BJ (cell line): ENCODE measurements around the gene ARHGAP35. TPM values are rescaled to one million over a fixed set of nuclear protein-coding genes. Genes with fewer than 3 reads are reported as not detected.
A peak's percentile ranks its signal among the peaks of the same experiment; 100 is the strongest.
"Not testable (repeated sequence)": the region's sequence is repeated elsewhere in the genome, so short reads cannot be mapped to it uniquely, and the experiment has no call there.

ENCODE experiments used
- CTCF ChIA-PET: fragments of 350-600 bp; formaldehyde crosslinking; extraction: SDS; loops from one replicate; lab custom pipeline; 2021; ENCODE audit warnings: antibody characterized with exemption, inconsistent platforms; lab: Yijun Ruan, JAX
- POLR2A ChIA-PET: fragments of 300-600 bp; sonication (Branson Sonifier 250); formaldehyde crosslinking; extraction: SDS; loops from one replicate; lab custom pipeline; 2021; ENCODE audit warnings: antibody characterized with exemption; lab: Charles Lee
- DNase-seq: peaks from one replicate; pipeline ENCODE4 v3.0.0-alpha.2; 2011; ENCODE audit warnings: low read depth
- H3K27me3 ChIP-seq: 2 replicates; pipeline ENCODE4 v1.6.0; 2011; ENCODE audit warnings: low read length; ENCODE audit not compliant: control insufficient read depth, insufficient read depth
- H3K36me3 ChIP-seq: 2 replicates; pipeline ENCODE4 v1.5.1; 2011; ENCODE audit warnings: low read length; ENCODE audit not compliant: control insufficient read depth, insufficient read depth
- H3K4me3 ChIP-seq: 2 replicates; pipeline ENCODE4 v1.5.1; 2011; ENCODE audit warnings: low read depth, mild to moderate bottlenecking, control low read depth, low read length
- CTCF ChIP-seq: IDR thresholded peaks from 2 replicates; pipeline ENCODE4 v1.5.1; 2011; ENCODE audit warnings: low read depth, mild to moderate bottlenecking, control low read depth, inconsistent platforms, low read length, moderate library complexity; ENCODE audit not compliant: insufficient read depth
- polyA plus RNA-seq: library from polyadenylated mRNA; depleted of rRNA; stranded (reverse); fragments of >200 nt; gene quantifications from 2 replicates; pipeline ENCODE4 v1.2.3, GENCODE V29; 2011

The ARHGAP35 gene
- polyA plus RNA-seq, 1 experiment, result 36.8 TPM

- no peak for DNase-seq
- CTCF ChIA-PET, result interaction anchor here (0.7 to 8.9 kb wide), 5 partner anchors 40 to 207 kb away, joined by 3 to 108 read pairs (median 3); partner anchors contain the start of gene SLC1A5
Measured at GRCh38 chr19:46863818-46864629, 3.2 kb downstream of the ARHGAP35 start.

GRCh38 chr19:46866407-46867136, 5.8 kb downstream of the ARHGAP35 start:
- Histone ChIP-seq H3K4me3 (no peak overlapping the region), H3K36me3 (no peaks in the 10 kb centered on the region; the same call in 1 of the 2 replicates), H3K27me3 (no peaks in the 10 kb centered on the region)
- no peak for DNase-seq
- POLR2A ChIA-PET, result interaction anchor here (0.6 kb wide), 1 partner anchor 72 kb away, joined by 3 read pairs; no protein-coding TSS in a partner anchor
- CTCF ChIA-PET, result interaction anchor here (0.5 kb wide), 1 partner anchor 11 kb away, joined by 3 read pairs; no protein-coding TSS in a partner anchor
- TF ChIP-seq CTCF, result no peak

More at GRCh38 chr19:46863818-46864629, 3.2 kb downstream of the ARHGAP35 start:
- no peaks in the 10 kb centered on the region; the same call in 1 of the 2 replicates for H3K36me3 ChIP-seq
- POLR2A ChIA-PET, result no interaction called here
- H3K27me3 ChIP-seq, result no peaks in the 10 kb centered on the region
- TF ChIP-seq CTCF, result no peak
- H3K4me3 ChIP-seq, result peak overlapping the region; percentile 86

GRCh38 chr19:46867170-46867569, 6.4 kb downstream of the ARHGAP35 start:
- Histone ChIP-seq H3K36me3 (no peaks in the 10 kb centered on the region; the same call in 1 of the 2 replicates), H3K4me3 (no peak overlapping the region), H3K27me3 (no peaks in the 10 kb centered on the region)
- ChIA-PET CTCF (interaction anchor here (0.5 kb wide), 1 partner anchor 10 kb away, joined by 3 read pairs; no protein-coding TSS in a partner anchor), POLR2A (interaction anchor here (0.6 kb wide), 1 partner anchor 72 kb away, joined by 3 read pairs; no protein-coding TSS in a partner anchor)
- TF ChIP-seq CTCF, result no peak
- no peak for DNase-seq

GRCh38 chr19:46868025-46868802, 7.4 kb downstream of the ARHGAP35 start:
- no peaks in the 10 kb centered on the region; the same call in 1 of the 2 replicates for H3K36me3 ChIP-seq
- DNase-seq, result no peak
- POLR2A ChIA-PET, result no interaction called here
- TF ChIP-seq CTCF, result no peak
- CTCF ChIA-PET, result interaction anchor here (0.7 kb wide), 1 partner anchor 388 kb away, joined by 3 read pairs; the partner anchor contains the start of gene CCDC9
- H3K27me3 ChIP-seq, result no peaks in the 10 kb centered on the region
- H3K4me3 ChIP-seq, result no peak overlapping the region

- CTCF ChIA-PET, result interaction anchor here (0.9 kb wide), 1 partner anchor 9 kb away, joined by 4 read pairs; no protein-coding TSS in a partner anchor
- H3K27me3 ChIP-seq, DNase-seq, POLR2A ChIA-PET, H3K36me3 ChIP-seq, H3K4me3 ChIP-seq: not testable (repeated sequence)
Measured at GRCh38 chr19:46871173-46871572, 10.4 kb downstream of the ARHGAP35 start.
